Measurements from ENCODE around the gene SRSF9.
"Not testable (repeated sequence)": the region's sequence is repeated elsewhere in the genome, so short reads cannot be mapped to it uniquely, and the experiment has no call there.

GRCh38 chr12:120519324-120519723, 49.8 kb upstream of the SRSF9 start:
- not testable (repeated sequence) for TF ChIP-seq CTCF (conservative IDR thresholded peaks at IDR 0.05; ENCODE audit: low read depth, low read length); POLR2A (IDR thresholded peaks at IDR 0.05; ENCODE audit: low read depth, low read length); MAFK (IDR thresholded peaks at IDR 0.05; ENCODE audit: low read depth, low read length); RFX5 (IDR thresholded peaks at IDR 0.05; ENCODE audit: low read depth, low read length); RAD21 (IDR thresholded peaks at IDR 0.05; ENCODE audit: low read length); CEBPB (IDR thresholded peaks at IDR 0.05; ENCODE audit: low read depth, low read length); NFE2L2 (IDR thresholded peaks at IDR 0.05; ENCODE audit: low read depth, low read length)
